ENCODE results near the gene OTOG. TPM values are rescaled to one million over a fixed set of nuclear protein-coding genes. Genes with fewer than 3 reads are reported as not detected.

Gene OTOG
- total and polyA plus RNA-seq, 9 donors = not detected

GRCh38 chr11:17595526-17596309 is 48.7 kb downstream of the OTOG start:
- WGBS, 3 donors = 74 to 86% (median 76%) methylated on average over 7 of the region's 7 CpGs
- no peaks in the 10 kb centered on the region for H3K36me3 ChIP-seq
- intact Hi-C loops (cut with DNase I) = loop anchor here (5.0 to 10.0 kb wide), 2 partner anchors 379 to 382 kb away; no protein-coding TSS in a partner anchor
- DNase-seq = peak in 2 of 5 donors; percentile 4 to 5
- no peaks in the 10 kb centered on the region for H3K27me3 ChIP-seq
- H3K4me3 ChIP-seq = no peak overlapping the region
- no peak overlapping the region for H3K27ac ChIP-seq
- H3K9me3 ChIP-seq = no peaks in the 10 kb centered on the region
- TF ChIP-seq CTCF (IDR thresholded peaks at IDR 0.05) (no peak), EP300 (IDR thresholded peaks at IDR 0.05) (no peak), POLR2A (IDR thresholded peaks at IDR 0.05) (no peak)
- H3K4me1 ChIP-seq (ENCODE audit: insufficient read depth) = no peaks in the 10 kb centered on the region

GRCh38 chr11:17596310-17596669 is 49.2 kb downstream of the OTOG start:
- Histone ChIP-seq H3K27me3 (no peaks in the 10 kb centered on the region), H3K27ac (no peak overlapping the region), H3K9me3 (no peaks in the 10 kb centered on the region), H3K4me1 (ENCODE audit: insufficient read depth) (no peaks in the 10 kb centered on the region), H3K36me3 (no peaks in the 10 kb centered on the region), H3K4me3 (no peak overlapping the region)
- peak in 2 of 5 donors; percentile 2 to 7 for DNase-seq
- WGBS, 3 donors = 61 to 79% (median 67%) methylated on average over 1 of the region's 1 CpG
- intact Hi-C loops (cut with DNase I) = loop anchor here (5.0 to 10.0 kb wide), 2 partner anchors 379 to 381 kb away; no protein-coding TSS in a partner anchor
- TF ChIP-seq POLR2A (IDR thresholded peaks at IDR 0.05) = no peak
- no peak for TF ChIP-seq CTCF (IDR thresholded peaks at IDR 0.05)
- TF ChIP-seq EP300 (IDR thresholded peaks at IDR 0.05) = no peak

DNA sequence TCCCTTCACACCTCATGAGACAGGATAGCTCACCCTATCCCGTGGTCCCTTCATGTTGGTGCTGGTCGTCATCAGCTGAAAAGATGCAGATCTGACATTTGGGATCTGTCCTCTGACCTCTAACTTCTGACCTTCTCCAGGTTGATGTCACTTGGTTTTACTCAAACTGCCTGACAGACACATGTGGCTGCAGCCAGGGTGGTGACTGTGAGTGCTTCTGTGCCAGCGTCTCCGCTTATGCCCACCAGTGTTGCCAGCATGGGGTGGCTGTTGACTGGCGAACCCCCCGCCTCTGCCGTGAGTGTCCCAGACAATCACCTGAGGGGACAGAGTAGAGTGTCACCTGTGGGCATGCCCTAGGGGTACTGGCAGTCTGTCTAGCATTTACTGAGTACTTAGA is 49.7 kb downstream of the OTOG start:
- 79 to 84% (median 82%) methylated on average over 7 of the region's 7 CpGs for WGBS, 3 donors
- DNase-seq = peak in 1 of 5 donors; percentile 0
- no peak overlapping the region for H3K4me3 ChIP-seq
- H3K9me3 ChIP-seq = no peaks in the 10 kb centered on the region
- H3K27ac ChIP-seq = no peak overlapping the region
- TF ChIP-seq EP300 (IDR thresholded peaks at IDR 0.05) (no peak), CTCF (IDR thresholded peaks at IDR 0.05) (no peak), POLR2A (IDR thresholded peaks at IDR 0.05) (no peak)
- H3K36me3 ChIP-seq = no peaks in the 10 kb centered on the region
- no peaks in the 10 kb centered on the region for H3K27me3 ChIP-seq
- intact Hi-C loops (cut with DNase I) = loop anchor here (5.0 to 10.0 kb wide), 2 partner anchors 378 to 381 kb away; no protein-coding TSS in a partner anchor
- H3K4me1 ChIP-seq (ENCODE audit: insufficient read depth) = no peaks in the 10 kb centered on the region

GRCh38 chr11:17597770-17598169 is 50.7 kb downstream of the OTOG start:
- Histone ChIP-seq H3K27ac (no peak overlapping the region), H3K9me3 (no peaks in the 10 kb centered on the region), H3K4me1 (ENCODE audit: insufficient read depth) (no peaks in the 10 kb centered on the region), H3K36me3 (no peaks in the 10 kb centered on the region), H3K4me3 (no peak overlapping the region), H3K27me3 (no peaks in the 10 kb centered on the region)
- TF ChIP-seq POLR2A (IDR thresholded peaks at IDR 0.05) = no peak
- TF ChIP-seq CTCF (IDR thresholded peaks at IDR 0.05) = no peak
- no peak for TF ChIP-seq EP300 (IDR thresholded peaks at IDR 0.05)
- DNase-seq = peak in 2 of 5 donors; percentile 14 to 19
- 44 to 52% (median 48%) methylated on average over 5 of the region's 5 CpGs for WGBS, 3 donors
- intact Hi-C loops (cut with DNase I) = loop anchor here (5.0 to 10.0 kb wide), 2 partner anchors 377 to 380 kb away; no protein-coding TSS in a partner anchor

All from ovary (tissue), 9 donors.